WTC11 (cell line): ENCODE measurements around the gene LINC01488. TPM values are rescaled to one million over a fixed set of nuclear protein-coding genes. Genes with fewer than 3 reads are reported as not detected.

Experiments
- ATAC-seq: fragments of 200-7000 bp; cut with Tn5 transposase; 2 replicates; pipeline ENCODE4 v1.10.0; 2021; ENCODE audit warnings: mild to moderate bottlenecking, moderate library complexity
- CTCF ChIA-PET: fragments of 300-600 bp; sonication (Branson Sonifier 250); formaldehyde crosslinking; loops from one replicate; lab custom pipeline; 2021; ENCODE audit warnings: antibody characterized with exemption; lab: Charles Lee
- POLR2A ChIA-PET: fragments of 350-600 bp; sonication (Branson Sonifier 250); formaldehyde crosslinking; loops from one replicate; lab custom pipeline; 2021; ENCODE audit warnings: antibody characterized with exemption; lab: Charles Lee
- DNase-seq: peaks from one replicate; pipeline ENCODE4 v3.0.0; 2021; ENCODE audit warnings: low spot score
- H3K27ac Mint-ChIP-seq: 2 replicates; pipeline ENCODE4 v1.8.0; 2021; ENCODE audit warnings: mixed read lengths
- H3K27me3 Mint-ChIP-seq: 2 replicates; pipeline ENCODE4 v1.8.0; 2021; ENCODE audit warnings: low read depth, mild to moderate bottlenecking, moderate library complexity, mixed read lengths
- H3K36me3 Mint-ChIP-seq: 2 replicates; pipeline ENCODE4 v1.8.0; 2021; ENCODE audit warnings: mixed read lengths
- H3K4me1 Mint-ChIP-seq: 2 replicates; pipeline ENCODE4 v1.8.0; 2022; ENCODE audit warnings: mixed read lengths
- H3K4me3 Mint-ChIP-seq: 2 replicates; pipeline ENCODE4 v1.8.0; 2021; ENCODE audit warnings: mild to moderate bottlenecking, moderate library complexity, mixed read lengths
- H3K9me3 Mint-ChIP-seq: 2 replicates; pipeline ENCODE4 v1.8.0; 2021; ENCODE audit warnings: mixed read lengths
- ATF6 ChIP-seq: sonication (generic); formaldehyde crosslinking; IDR thresholded peaks from 2 replicates; pipeline ENCODE4 v1.8.1; 2023; ENCODE audit warnings: mild to moderate bottlenecking, missing genetic modification reagents
- ESRRA ChIP-seq: sonication (generic); formaldehyde crosslinking; IDR thresholded peaks from 2 replicates; pipeline ENCODE4 v1.8.1; 2022; ENCODE audit warnings: mild to moderate bottlenecking, missing genetic modification reagents, borderline replicate concordance
- FOXK1 ChIP-seq: sonication (generic); formaldehyde crosslinking; IDR thresholded peaks from 2 replicates; pipeline ENCODE4 v1.8.0; 2022; ENCODE audit warnings: mild to moderate bottlenecking, moderate library complexity, missing genetic modification reagents
- IRF1 ChIP-seq: sonication (generic); formaldehyde crosslinking; IDR thresholded peaks from 2 replicates; pipeline ENCODE4 v1.8.0; 2023; ENCODE audit warnings: missing genetic modification reagents
- JUN ChIP-seq: sonication (generic); formaldehyde crosslinking; IDR thresholded peaks from 2 replicates; pipeline ENCODE4 v1.8.0; 2023; ENCODE audit warnings: mild to moderate bottlenecking, missing genetic modification reagents
- NFATC4 ChIP-seq: fragments of 250-450 bp; sonication (Bioruptor Pico); IDR thresholded peaks from 2 replicates; pipeline ENCODE4 v1.9.0; 2021; ENCODE audit warnings: mild to moderate bottlenecking
- SP1 ChIP-seq: sonication (generic); formaldehyde crosslinking; conservative IDR thresholded peaks from 2 replicates; pipeline ENCODE4 v1.8.1; 2022; ENCODE audit warnings: missing genetic modification reagents
- TEAD4 ChIP-seq: sonication (generic); formaldehyde crosslinking; IDR thresholded peaks from 2 replicates; pipeline ENCODE4 v1.8.0; 2022; ENCODE audit warnings: mild to moderate bottlenecking, missing genetic modification reagents
- TP53 ChIP-seq: sonication (generic); formaldehyde crosslinking; IDR thresholded peaks from 2 replicates; pipeline ENCODE4 v1.8.1; 2023; ENCODE audit warnings: mild to moderate bottlenecking, missing genetic modification reagents
- ZNF121 ChIP-seq: sonication (generic); formaldehyde crosslinking; IDR thresholded peaks from 2 replicates; pipeline ENCODE4 v1.8.0; 2023; ENCODE audit warnings: missing genetic modification reagents
- ZNF138 ChIP-seq: sonication (generic); formaldehyde crosslinking; conservative IDR thresholded peaks from 2 replicates; pipeline ENCODE4 v1.8.1; 2022; ENCODE audit warnings: mild to moderate bottlenecking, moderate library complexity, missing genetic modification reagents
- ZNF219 ChIP-seq: sonication (generic); formaldehyde crosslinking; IDR thresholded peaks from 2 replicates; pipeline ENCODE4 v1.8.0; 2023; ENCODE audit warnings: missing genetic modification reagents, mild to moderate bottlenecking, borderline replicate concordance
- ZNF281 ChIP-seq: sonication (generic); formaldehyde crosslinking; IDR thresholded peaks from 2 replicates; pipeline ENCODE4 v1.8.0; 2023; ENCODE audit warnings: mild to moderate bottlenecking, missing genetic modification reagents
- ZSCAN18 ChIP-seq: fragments of 250-450 bp; sonication (Bioruptor Pico); IDR thresholded peaks from 2 replicates; pipeline ENCODE4 v2.1.2; 2022; ENCODE audit warnings: mild to moderate bottlenecking, moderate library complexity
- total RNA-seq: library from RNA; stranded (reverse); gene quantifications from 3 replicates; pipeline ENCODE4 v1.2.3, GENCODE V29; 2021
- TF ChIP-seq, protein P1 (sequence below): sonication (generic); formaldehyde crosslinking; IDR thresholded peaks from 2 replicates; pipeline ENCODE4 v1.8.1; 2023; ENCODE audit warnings: mild to moderate bottlenecking, missing genetic modification reagents, borderline replicate concordance

Gene LINC01488
- total RNA-seq, 1 experiment from 2014 or later: not detected

GRCh38 chr11:69470301-69470700, 11.2 kb upstream of the LINC01488 start:
- no peak overlapping the region for H3K27ac Mint-ChIP-seq
- ChIA-PET POLR2A (no interaction called here), CTCF (interaction anchor here (0.9 kb wide), 1 partner anchor 339 kb away, joined by 3 read pairs; no protein-coding TSS in a partner anchor)
- no peak for DNase-seq
- H3K27me3 Mint-ChIP-seq: peaks cover 16% of the 10 kb centered on the region
- H3K36me3 Mint-ChIP-seq: peaks cover 9% of the 10 kb centered on the region
- peaks cover 9% of the 10 kb centered on the region for H3K9me3 Mint-ChIP-seq
- H3K4me1 Mint-ChIP-seq: peaks cover 7% of the 10 kb centered on the region
- no peak overlapping the region for H3K4me3 Mint-ChIP-seq
- TF ChIP-seq JUN (CRISPR knock-in tag) (no peak), ZNF219 (no peak), NFATC4 (no peak), FOXK1 (CRISPR knock-in tag) (no peak)
- no peak for ATAC-seq

DNA sequence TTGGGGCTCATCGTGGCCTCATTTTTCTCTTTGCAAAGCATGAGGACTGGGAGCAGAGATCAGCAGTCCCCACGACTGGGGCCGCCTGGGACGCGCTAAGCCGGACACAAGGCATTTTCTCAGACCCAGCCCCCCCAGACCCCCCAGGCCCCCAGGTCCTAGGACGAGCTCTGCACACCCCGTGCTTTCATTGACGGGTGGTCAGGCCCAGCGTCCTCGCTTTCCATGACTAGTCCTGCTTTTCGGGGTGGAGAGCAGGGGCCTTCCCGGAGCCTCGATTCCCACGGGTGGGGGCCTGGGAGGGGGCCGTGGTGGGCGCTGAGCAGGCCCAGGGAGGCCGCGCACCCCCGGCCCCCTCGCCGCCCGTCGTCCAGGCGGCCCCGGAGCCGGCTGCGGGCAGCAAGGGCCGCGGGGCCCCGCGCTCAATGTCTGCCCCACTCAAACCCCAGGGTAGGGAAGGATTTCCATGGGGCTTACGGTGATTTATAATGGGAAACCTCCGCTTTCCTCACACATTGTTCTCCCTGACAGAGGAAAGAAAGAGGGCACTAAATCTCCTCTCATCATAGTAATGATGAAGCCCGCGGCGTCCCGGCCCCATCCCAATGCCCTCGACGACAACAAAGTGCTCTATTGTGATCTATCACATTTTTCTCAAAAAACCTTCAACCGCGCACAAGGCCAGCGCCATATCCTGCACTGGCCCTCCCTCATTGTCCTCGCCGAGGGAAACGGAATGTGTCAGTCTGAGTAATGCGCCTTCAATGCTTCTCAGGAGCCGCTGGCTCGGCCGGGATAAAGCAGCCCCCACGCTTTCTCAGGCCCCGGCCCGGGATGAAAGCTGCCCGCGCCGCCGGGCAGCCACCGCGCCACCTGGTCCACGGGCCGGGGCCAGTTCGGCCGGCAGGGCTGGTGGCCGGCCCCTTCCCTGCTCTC, 10.4 kb upstream of the LINC01488 start:
- H3K27me3 Mint-ChIP-seq: peaks cover 22% of the 10 kb centered on the region
- ChIA-PET POLR2A (no interaction called here), CTCF (interaction anchor here (0.9 kb wide), 1 partner anchor 340 kb away, joined by 3 read pairs; no protein-coding TSS in a partner anchor)
- H3K36me3 Mint-ChIP-seq: peaks cover 9% of the 10 kb centered on the region
- H3K4me3 Mint-ChIP-seq: no peak overlapping the region
- no peak overlapping the region for H3K27ac Mint-ChIP-seq
- H3K9me3 Mint-ChIP-seq: peaks cover 9% of the 10 kb centered on the region
- peaks cover 11% of the 10 kb centered on the region for H3K4me1 Mint-ChIP-seq
- peak; percentile 36; the same call in 1 of the 2 replicates for ATAC-seq
- DNase-seq: no peak
- no peak for TF ChIP-seq SP1 (CRISPR knock-in tag)
- no peak for TF ChIP-seq ZNF138
- TF ChIP-seq ZNF281 (CRISPR knock-in tag): no peak
- TF ChIP-seq TP53 (CRISPR knock-in tag): no peak
- TF ChIP-seq ATF6 (CRISPR knock-in tag): no peak
- no peak for TF ChIP-seq IRF1 (CRISPR knock-in tag)
- no peak for TF ChIP-seq ZSCAN18 (CRISPR knock-in tag)
- TF ChIP-seq TEAD4 (CRISPR knock-in tag): no peak
- TF ChIP-seq ZNF121 (CRISPR knock-in tag): no peak
- TF ChIP-seq, protein P1, sequence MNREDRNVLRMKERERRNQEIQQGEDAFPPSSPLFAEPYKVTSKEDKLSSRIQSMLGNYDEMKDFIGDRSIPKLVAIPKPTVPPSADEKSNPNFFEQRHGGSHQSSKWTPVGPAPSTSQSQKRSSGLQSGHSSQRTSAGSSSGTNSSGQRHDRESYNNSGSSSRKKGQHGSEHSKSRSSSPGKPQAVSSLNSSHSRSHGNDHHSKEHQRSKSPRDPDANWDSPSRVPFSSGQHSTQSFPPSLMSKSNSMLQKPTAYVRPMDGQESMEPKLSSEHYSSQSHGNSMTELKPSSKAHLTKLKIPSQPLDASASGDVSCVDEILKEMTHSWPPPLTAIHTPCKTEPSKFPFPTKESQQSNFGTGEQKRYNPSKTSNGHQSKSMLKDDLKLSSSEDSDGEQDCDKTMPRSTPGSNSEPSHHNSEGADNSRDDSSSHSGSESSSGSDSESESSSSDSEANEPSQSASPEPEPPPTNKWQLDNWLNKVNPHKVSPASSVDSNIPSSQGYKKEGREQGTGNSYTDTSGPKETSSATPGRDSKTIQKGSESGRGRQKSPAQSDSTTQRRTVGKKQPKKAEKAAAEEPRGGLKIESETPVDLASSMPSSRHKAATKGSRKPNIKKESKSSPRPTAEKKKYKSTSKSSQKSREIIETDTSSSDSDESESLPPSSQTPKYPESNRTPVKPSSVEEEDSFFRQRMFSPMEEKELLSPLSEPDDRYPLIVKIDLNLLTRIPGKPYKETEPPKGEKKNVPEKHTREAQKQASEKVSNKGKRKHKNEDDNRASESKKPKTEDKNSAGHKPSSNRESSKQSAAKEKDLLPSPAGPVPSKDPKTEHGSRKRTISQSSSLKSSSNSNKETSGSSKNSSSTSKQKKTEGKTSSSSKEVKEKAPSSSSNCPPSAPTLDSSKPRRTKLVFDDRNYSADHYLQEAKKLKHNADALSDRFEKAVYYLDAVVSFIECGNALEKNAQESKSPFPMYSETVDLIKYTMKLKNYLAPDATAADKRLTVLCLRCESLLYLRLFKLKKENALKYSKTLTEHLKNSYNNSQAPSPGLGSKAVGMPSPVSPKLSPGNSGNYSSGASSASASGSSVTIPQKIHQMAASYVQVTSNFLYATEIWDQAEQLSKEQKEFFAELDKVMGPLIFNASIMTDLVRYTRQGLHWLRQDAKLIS (CRISPR knock-in tag): no peak
- TF ChIP-seq ESRRA (CRISPR knock-in tag): no peak
